Mesodermal cell (in vitro differentiated cells): ENCODE results near the gene LST1.

Experiments
- H3K27ac ChIP-seq: 2 replicates; pipeline ENCODE4 v1.7.0; 2013; ENCODE audit warnings: mild to moderate bottlenecking, low read depth, low read length, moderate library complexity; ENCODE audit not compliant: severe bottlenecking
- H3K36me3 ChIP-seq: 2 replicates; pipeline ENCODE4 v1.7.1; 2013; ENCODE audit warnings: mild to moderate bottlenecking, low read length, moderate library complexity; ENCODE audit not compliant: control insufficient read depth, insufficient read depth
- H3K4me1 ChIP-seq: one replicate; pipeline ENCODE4 v1.7.1; 2013; ENCODE audit warnings: mild to moderate bottlenecking, low read length; ENCODE audit not compliant: insufficient read depth, control insufficient read depth, poor library complexity, severe bottlenecking
- H3K4me3 ChIP-seq: 2 replicates; pipeline ENCODE4 v1.7.0; 2013; ENCODE audit warnings: low read length, control low read depth, mild to moderate bottlenecking; ENCODE audit not compliant: insufficient read depth, poor library complexity, severe bottlenecking; ENCODE audit errors: extremely low read depth
- H3K9me3 ChIP-seq: 2 replicates; pipeline ENCODE4 v1.7.1; 2013; ENCODE audit warnings: mild to moderate bottlenecking, low read length, moderate library complexity; ENCODE audit not compliant: control insufficient read depth
- WGBS, 2 experiments: methylation state at CpG; one replicate each; pipeline ENCODE4 v1.1.5; 2013; ENCODE audit warnings: missing lambda C conversion rate in 2 of 2; ENCODE audit not compliant: insufficient coverage in 2 of 2; 5-methylcytosine and 5-hydroxymethylcytosine counted together

LST1 gene

GRCh38 chr6:31559958-31560696 is 25.9 kb upstream of the LST1 start:
- H3K27ac ChIP-seq, result peak overlapping the region; percentile 97
- H3K4me1 ChIP-seq, result peaks cover 42% of the 10 kb centered on the region
- 73 to 79% methylated on average over 6 to 7 of the region's 7 CpGs for WGBS, 2 experiments
- peaks cover 27% of the 10 kb centered on the region for H3K36me3 ChIP-seq
- H3K9me3 ChIP-seq, result no peaks in the 10 kb centered on the region
- H3K4me3 ChIP-seq, result peak overlapping the region; percentile 9

GRCh38 chr6:31560697-31561058 is 25.4 kb upstream of the LST1 start:
- Histone ChIP-seq H3K4me3 (no peak overlapping the region), H3K9me3 (no peaks in the 10 kb centered on the region), H3K4me1 (peaks cover 42% of the 10 kb centered on the region), H3K27ac (peak overlapping the region; percentile 97), H3K36me3 (peaks cover 27% of the 10 kb centered on the region)

- no peaks in the 10 kb centered on the region for H3K36me3 ChIP-seq
- WGBS, 2 experiments, result 66 to 70% methylated on average over 5 to 6 of the region's 9 CpGs
- H3K4me1 ChIP-seq, result peaks cover 18% of the 10 kb centered on the region
- H3K27ac ChIP-seq, result no peak overlapping the region
- H3K4me3 ChIP-seq, result no peak overlapping the region
- H3K9me3 ChIP-seq, result no peaks in the 10 kb centered on the region
Measured at GRCh38 chr6:31567531-31568370, 18.3 kb upstream of the LST1 start.

- Histone ChIP-seq H3K4me3 (no peak overlapping the region), H3K4me1 (peaks cover 13% of the 10 kb centered on the region), H3K27ac (no peak overlapping the region), H3K36me3 (no peaks in the 10 kb centered on the region), H3K9me3 (no peaks in the 10 kb centered on the region)
- 89 to 94% methylated on average over 3 of the region's 3 CpGs for WGBS, 2 experiments
Measured at GRCh38 chr6:31568537-31568961, 17.5 kb upstream of the LST1 start.

- Histone ChIP-seq H3K36me3 (no peaks in the 10 kb centered on the region), H3K4me1 (peaks cover 8% of the 10 kb centered on the region), H3K4me3 (no peak overlapping the region), H3K9me3 (no peaks in the 10 kb centered on the region), H3K27ac (no peak overlapping the region)
- no CpG with 5 or more reads among the region's 1 CpG for WGBS, 2 experiments
Measured at GRCh38 chr6:31569861-31570536, 16.1 kb upstream of the LST1 start.

GRCh38 chr6:31572041-31572911 is 13.8 kb upstream of the LST1 start, which contains the start of gene LTA:
LTA (plus strand) TSS chr6:31572289; CDS start chr6:31572743, 454 bp downstream.
- Histone ChIP-seq H3K36me3 (no peaks in the 10 kb centered on the region), H3K4me3 (no peak within 1 kb of the TSS), H3K9me3 (no peaks in the 10 kb centered on the region), H3K4me1 (peaks cover 12% of the 10 kb centered on the region), H3K27ac (no peak within 1 kb of the TSS)
- WGBS, 2 experiments, result 90 to 95% methylated on average over 19 to 26 of the region's 27 CpGs

GRCh38 chr6:31573239-31574105 is 12.6 kb upstream of the LST1 start:
- Histone ChIP-seq H3K27ac (no peak overlapping the region), H3K4me3 (no peak overlapping the region), H3K4me1 (peaks cover 10% of the 10 kb centered on the region), H3K9me3 (no peaks in the 10 kb centered on the region), H3K36me3 (no peaks in the 10 kb centered on the region)
- 86 to 88% methylated on average over 9 of the region's 9 CpGs for WGBS, 2 experiments

- Histone ChIP-seq H3K4me3 (no peak overlapping the region), H3K36me3 (no peaks in the 10 kb centered on the region), H3K4me1 (peaks cover 11% of the 10 kb centered on the region), H3K27ac (no peak overlapping the region), H3K9me3 (no peaks in the 10 kb centered on the region)
- 91 to 92% methylated on average over 11 to 12 of the region's 14 CpGs for WGBS, 2 experiments
Measured at GRCh38 chr6:31574106-31575061, 11.7 kb upstream of the LST1 start.
